Breast epithelium (tissue), 4 donors: ENCODE data around the gene SHTN1. TPM values are rescaled to one million over a fixed set of nuclear protein-coding genes. Genes with fewer than 3 reads are reported as not detected.

ENCODE experiments used
- DNase-seq, 2 donors: peaks; one replicate each; pipeline ENCODE4 v3.0.0-alpha.2; 2019; ENCODE audit warnings: low spot score in 2 of 2
- H3K27ac ChIP-seq, 2 donors: fragments of 200-600 bp; sonication (generic) in 1 of 2; one replicate each; pipeline ENCODE4 v1.5.1; 2016 to 2019; ENCODE audit warnings: mild to moderate bottlenecking in 1 of 2
- H3K27me3 ChIP-seq, 2 donors: fragments of 200-600 bp; sonication (generic) in 1 of 2; one replicate each; pipeline versions ENCODE4 v1.5.1 to v1.6.0; 2017 to 2019; ENCODE audit warnings: control low read depth in 1 of 2, mild to moderate bottlenecking in 1 of 2
- H3K36me3 ChIP-seq: fragments of 200-600 bp; one replicate; pipeline ENCODE4 v1.5.1; 2019
- H3K4me1 ChIP-seq, 2 donors: fragments of 200-600 bp; sonication (generic); one replicate each; pipeline ENCODE4 v1.5.1; 2016 to 2019; ENCODE audit warnings: control low read depth in 1 of 2
- H3K4me3 ChIP-seq, 3 donors: fragments of 200-600 bp; sonication (generic); 1 replicate in 2 of 3; 2 replicates in 1 of 3; pipeline ENCODE4 v1.5.1; 2016 to 2019; ENCODE audit warnings: mild to moderate bottlenecking in 3 of 3, moderate library complexity in 2 of 3
- H3K9me3 ChIP-seq, 2 donors: fragments of 200-600 bp; sonication (generic) in 1 of 2; one replicate each; pipeline ENCODE4 v1.5.1; 2016 to 2019; ENCODE audit warnings: control low read depth in 1 of 2
- CTCF ChIP-seq, 3 donors: fragments of 450-650 bp; IDR thresholded peaks; one replicate each; pipeline ENCODE4 v1.5.1; 2016 to 2017; ENCODE audit warnings: antibody characterized with exemption in 3 of 3, mild to moderate bottlenecking in 3 of 3, moderate library complexity in 3 of 3
- POLR2A ChIP-seq: fragments of 450-650 bp; IDR thresholded peaks from one replicate; pipeline ENCODE4 v1.6.1; 2016; ENCODE audit warnings: antibody characterized with exemption, mild to moderate bottlenecking, moderate library complexity
- POLR2AphosphoS5 ChIP-seq, 3 donors: sonication (generic); formaldehyde crosslinking; IDR thresholded peaks; one replicate each; pipeline ENCODE4 v1.6.1; 2017; ENCODE audit warnings: antibody characterized with exemption in 3 of 3
- intact Hi-C: fragments of 100-400 bp; cut with DNase I; formaldehyde crosslinking; loops from one replicate; pipeline ENCODE4 v1.15.1; 2023; ENCODE audit warnings: low total_unique reads
- total RNA-seq, 3 donors: library from RNA; depleted of rRNA; stranded (reverse); fragments of >200 nt; gene quantifications; one replicate each; pipeline ENCODE4 v1.1.0, GENCODE V29; 2016

Gene SHTN1
- total RNA-seq, 3 donors from 2014 or later = 14.4 to 36.0 (median 17.8) TPM

GRCh38 chr10:116889066-116889465 is 115.9 kb downstream of the SHTN1 start:
- Histone ChIP-seq H3K27ac (no peak overlapping the region), H3K36me3 (no peaks in the 10 kb centered on the region), H3K4me1 (no peaks in the 10 kb centered on the region), H3K9me3 (no peaks in the 10 kb centered on the region), H3K27me3 (no peaks in the 10 kb centered on the region), H3K4me3 (no peak overlapping the region)
- DNase-seq = no peak
- intact Hi-C loops = no loop called here
- TF ChIP-seq CTCF (IDR thresholded peaks at IDR 0.05) = no peak
- TF ChIP-seq POLR2AphosphoS5 (IDR thresholded peaks at IDR 0.05) = no peak
- no peak for TF ChIP-seq POLR2A

GRCh38 chr10:116888380-116889055 is 116.5 kb downstream of the SHTN1 start:
- no peaks in the 10 kb centered on the region for H3K36me3 ChIP-seq
- no peaks in the 10 kb centered on the region for H3K9me3 ChIP-seq
- intact Hi-C loops = no loop called here
- TF ChIP-seq POLR2AphosphoS5 (IDR thresholded peaks at IDR 0.05) (no peak), POLR2A (no peak), CTCF (IDR thresholded peaks at IDR 0.05) (no peak)
- H3K27ac ChIP-seq = peak overlapping the region in 1 of 2 donors; percentile 30
- H3K4me3 ChIP-seq = no peak overlapping the region
- no peaks in the 10 kb centered on the region for H3K4me1 ChIP-seq
- peak; percentile 69 to 72 for DNase-seq
- no peaks in the 10 kb centered on the region for H3K27me3 ChIP-seq

GRCh38 chr10:116886772-116887171 is 118.2 kb downstream of the SHTN1 start:
- Histone ChIP-seq H3K4me1 (no peaks in the 10 kb centered on the region), H3K27ac (no peak overlapping the region), H3K36me3 (no peaks in the 10 kb centered on the region), H3K9me3 (no peaks in the 10 kb centered on the region), H3K27me3 (no peaks in the 10 kb centered on the region), H3K4me3 (no peak overlapping the region)
- intact Hi-C loops = no loop called here
- DNase-seq = no peak
- TF ChIP-seq CTCF (IDR thresholded peaks at IDR 0.05) (no peak), POLR2A (no peak), POLR2AphosphoS5 (IDR thresholded peaks at IDR 0.05) (no peak)

- no peaks in the 10 kb centered on the region for H3K4me1 ChIP-seq
- H3K27me3 ChIP-seq = no peaks in the 10 kb centered on the region
- TF ChIP-seq CTCF (IDR thresholded peaks at IDR 0.05) (no peak), POLR2AphosphoS5 (IDR thresholded peaks at IDR 0.05) (no peak)
- no peak overlapping the region for H3K27ac ChIP-seq
- H3K36me3 ChIP-seq = no peaks in the 10 kb centered on the region
- intact Hi-C loops = no loop called here
- H3K4me3 ChIP-seq = no peak overlapping the region
- DNase-seq = no peak
- H3K9me3 ChIP-seq = no peaks in the 10 kb centered on the region
These were observed 122.3 kb downstream of the SHTN1 start for GRCh38 chr10:116882639-116883038.

GRCh38 chr10:116880716-116881482 is 124.1 kb downstream of the SHTN1 start:
- Histone ChIP-seq H3K9me3 (no peaks in the 10 kb centered on the region), H3K4me1 (no peaks in the 10 kb centered on the region), H3K36me3 (no peaks in the 10 kb centered on the region), H3K4me3 (no peak overlapping the region), H3K27ac (no peak overlapping the region), H3K27me3 (no peaks in the 10 kb centered on the region)
- TF ChIP-seq POLR2AphosphoS5 (IDR thresholded peaks at IDR 0.05) (no peak), CTCF (IDR thresholded peaks at IDR 0.05) (no peak), POLR2A (no peak)
- intact Hi-C loops = no loop called here
- DNase-seq = no peak
